Endodermal cell (in vitro differentiated cells): ENCODE measurements around the gene CDKN3. TPM values are rescaled to one million over a fixed set of nuclear protein-coding genes. Genes with fewer than 3 reads are reported as not detected.
"Not testable (repeated sequence)": the region's sequence is repeated elsewhere in the genome, so short reads cannot be mapped to it uniquely, and the experiment has no call there.

Experiments used
- DNase-seq: peaks from one replicate; pipeline ENCODE4 v3.0.0-alpha.2; 2017
- H3K27ac ChIP-seq: 2 replicates; pipeline ENCODE4 v1.5.1; 2013; ENCODE audit warnings: mild to moderate bottlenecking, low read depth, low read length, moderate library complexity
- H3K27me3 ChIP-seq: 2 replicates; pipeline ENCODE4 v1.6.1; 2013; ENCODE audit warnings: mild to moderate bottlenecking, low read length, moderate library complexity; ENCODE audit not compliant: insufficient read depth, control insufficient read depth, poor library complexity, severe bottlenecking
- H3K36me3 ChIP-seq: 2 replicates; pipeline ENCODE4 v1.7.0; 2013; ENCODE audit warnings: mild to moderate bottlenecking, low read length, moderate library complexity; ENCODE audit not compliant: control insufficient read depth, insufficient read depth
- H3K4me1 ChIP-seq: one replicate; pipeline ENCODE4 v1.7.0; 2013; ENCODE audit warnings: low read length; ENCODE audit not compliant: control insufficient read depth, insufficient read depth
- H3K4me3 ChIP-seq: 2 replicates; pipeline ENCODE4 v1.5.1; 2013; ENCODE audit warnings: mild to moderate bottlenecking, low read length, moderate library complexity
- H3K9ac ChIP-seq: 2 replicates; pipeline ENCODE4 v1.6.1; 2013; ENCODE audit warnings: mild to moderate bottlenecking, low read length, moderate library complexity; ENCODE audit not compliant: poor library complexity, severe bottlenecking; ENCODE audit errors: extremely low read depth
- H3K9me3 ChIP-seq: 2 replicates; pipeline ENCODE4 v1.6.1; 2013; ENCODE audit warnings: mild to moderate bottlenecking, low read length, moderate library complexity; ENCODE audit not compliant: control insufficient read depth
- H3K27ac Mint-ChIP-seq: 2 replicates; pipeline ENCODE4 v1.8.0; 2020; ENCODE audit warnings: mixed read lengths
- H3K27me3 Mint-ChIP-seq: 2 replicates; pipeline ENCODE4 v1.8.0; 2021; ENCODE audit warnings: mild to moderate bottlenecking, mixed read lengths; ENCODE audit not compliant: insufficient read depth
- H3K36me3 Mint-ChIP-seq: 2 replicates; pipeline ENCODE4 v1.8.0; 2020; ENCODE audit warnings: low read depth, mixed read lengths
- H3K4me1 Mint-ChIP-seq: 2 replicates; pipeline ENCODE4 v1.8.0; 2020; ENCODE audit warnings: mixed read lengths
- H3K4me3 Mint-ChIP-seq: 2 replicates; pipeline ENCODE4 v1.8.0; 2020; ENCODE audit warnings: mild to moderate bottlenecking, moderate library complexity, mixed read lengths
- H3K9me3 Mint-ChIP-seq: 2 replicates; pipeline ENCODE4 v1.8.0; 2020; ENCODE audit warnings: mild to moderate bottlenecking, mixed read lengths
- CTCF ChIP-seq: fragments of 200-600 bp; sonication (generic); conservative IDR thresholded peaks from 2 replicates; pipeline ENCODE4 v1.5.0; 2021; ENCODE audit warnings: antibody characterized with exemption, mild to moderate bottlenecking
- WGBS, 2 experiments: methylation state at CpG; one replicate each; pipeline versions ENCODE4 v1.1.5 to v1.1.7; 2013; ENCODE audit warnings: missing lambda C conversion rate in 2 of 2, mixed read lengths in 1 of 2; ENCODE audit not compliant: insufficient coverage in 1 of 2, insufficient read length in 1 of 2; 5-methylcytosine and 5-hydroxymethylcytosine counted together
- total RNA-seq, 2 donors: library from RNA; stranded (reverse); fragmentation: NEBNext Ultra II Directional in 1 of 2; extraction: Animal tissue kit (Norgen Biotek cat#: 25700) in 1 of 2; gene quantifications; 2 replicates in 1 of 2; 3 replicates in 1 of 2; pipeline ENCODE4 v1.2.1, GENCODE V29; 2021

CDKN3 gene
- total RNA-seq, 2 donors from 2014 or later: 31.5 to 39.8 TPM

DNA sequence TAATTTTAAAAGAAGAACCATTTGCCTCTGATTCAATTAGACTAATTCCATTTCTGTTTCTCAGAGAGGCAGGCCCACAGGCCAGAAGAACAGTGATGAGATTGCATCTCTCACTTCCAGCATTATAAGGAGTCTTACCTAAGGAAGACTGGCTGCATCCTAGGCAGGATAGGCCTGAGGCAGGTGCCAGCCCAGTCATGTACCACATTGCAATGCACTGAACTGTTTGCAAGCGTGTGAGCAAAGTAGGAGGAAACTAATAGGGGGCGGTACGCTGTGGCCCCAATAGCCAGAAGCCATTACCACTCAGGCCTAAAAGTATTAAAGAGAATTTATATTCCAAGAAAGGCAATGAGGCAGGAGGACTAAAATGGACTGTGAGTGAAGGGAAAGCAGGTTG lies 56.4 kb downstream of the CDKN3 start:
- Histone ChIP-seq H3K27me3 (no peaks in the 10 kb centered on the region), H3K36me3 (no peaks in the 10 kb centered on the region), H3K9ac (no peak overlapping the region), H3K27ac (no peak overlapping the region), H3K9me3 (no peaks in the 10 kb centered on the region), H3K4me1 (no peaks in the 10 kb centered on the region), H3K4me3 (no peak overlapping the region)
- DNase-seq: no peak
- no peaks in the 10 kb centered on the region for H3K4me1 Mint-ChIP-seq
- 94 to 100% methylated on average over 1 to 3 of the region's 3 CpGs for WGBS, 2 experiments
- no peaks in the 10 kb centered on the region for H3K36me3 Mint-ChIP-seq
- H3K9me3 Mint-ChIP-seq: peaks cover under 1% of the 10 kb centered on the region
- TF ChIP-seq CTCF: no peak
- peaks cover 5% of the 10 kb centered on the region for H3K27me3 Mint-ChIP-seq
- H3K27ac Mint-ChIP-seq: no peak overlapping the region
- no peak overlapping the region for H3K4me3 Mint-ChIP-seq

GRCh38 chr14:54453990-54454389 lies 57.2 kb downstream of the CDKN3 start:
- H3K4me3 ChIP-seq, H3K9me3 Mint-ChIP-seq, H3K4me1 Mint-ChIP-seq, H3K27ac ChIP-seq, H3K27me3 ChIP-seq, H3K27ac Mint-ChIP-seq, DNase-seq, H3K36me3 ChIP-seq, H3K27me3 Mint-ChIP-seq, H3K4me1 ChIP-seq, H3K9ac ChIP-seq, H3K4me3 Mint-ChIP-seq, H3K9me3 ChIP-seq, H3K36me3 Mint-ChIP-seq: not testable (repeated sequence)
- WGBS, 2 experiments: 86 to 92% methylated on average over 4 to 5 of the region's 5 CpGs

DNA sequence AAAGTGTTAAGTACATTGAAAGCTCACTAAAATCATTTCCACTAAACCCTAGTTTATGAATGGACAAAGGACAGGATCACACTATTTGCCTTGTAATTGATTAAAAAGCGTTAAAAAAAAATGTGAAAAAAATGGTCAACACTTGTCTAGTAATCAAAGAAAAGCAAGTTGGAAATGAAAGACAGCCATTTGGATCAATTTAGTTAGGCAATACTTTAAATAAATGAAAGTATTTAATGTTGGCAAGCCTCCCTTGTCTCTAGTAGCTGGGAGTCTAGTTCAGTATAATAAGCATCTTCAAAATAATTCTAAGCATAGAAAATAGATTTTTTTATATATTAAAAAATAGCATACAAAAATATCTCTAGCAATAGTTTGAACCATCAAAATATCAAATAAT lies 58.6 kb downstream of the CDKN3 start:
- Mint-ChIP-seq H3K9me3 (peaks cover 21% of the 10 kb centered on the region), H3K27me3 (no peaks in the 10 kb centered on the region), H3K36me3 (no peaks in the 10 kb centered on the region), H3K4me1 (no peaks in the 10 kb centered on the region), H3K4me3 (no peak overlapping the region), H3K27ac (no peak overlapping the region)
- no peaks in the 10 kb centered on the region for H3K36me3 ChIP-seq
- H3K4me1 ChIP-seq: no peaks in the 10 kb centered on the region
- no peak overlapping the region for H3K9ac ChIP-seq
- H3K9me3 ChIP-seq: peaks cover 12% of the 10 kb centered on the region
- no peak overlapping the region for H3K27ac ChIP-seq
- no peak for DNase-seq
- no peaks in the 10 kb centered on the region for H3K27me3 ChIP-seq
- WGBS, 2 experiments: 87 to 100% methylated on average over 1 of the region's 1 CpG
- TF ChIP-seq CTCF: no peak
- no peak overlapping the region for H3K4me3 ChIP-seq

- H3K36me3 Mint-ChIP-seq, H3K36me3 ChIP-seq, H3K27ac Mint-ChIP-seq, H3K27me3 Mint-ChIP-seq, H3K4me1 Mint-ChIP-seq, H3K27ac ChIP-seq, H3K4me3 Mint-ChIP-seq, DNase-seq, H3K4me3 ChIP-seq, H3K9ac ChIP-seq, H3K4me1 ChIP-seq, H3K27me3 ChIP-seq: not testable (repeated sequence)
- H3K9me3 Mint-ChIP-seq: peaks cover 25% of the 10 kb centered on the region
- WGBS, 2 experiments: 100% methylated on average over 1 of the region's 1 CpG
- peaks cover 12% of the 10 kb centered on the region for H3K9me3 ChIP-seq
Observed at GRCh38 chr14:54456820-54457608, 60.2 kb downstream of the CDKN3 start.
